Mucosa of gallbladder (tissue), 1 donor: ENCODE results near the gene CCNK. TPM values are rescaled to one million over a fixed set of nuclear protein-coding genes. Genes with fewer than 3 reads are reported as not detected.

Experiments used
- DNase-seq: peaks from one replicate; pipeline ENCODE4 v3.0.0-alpha.2; 2020; ENCODE audit warnings: low spot score
- total RNA-seq: library from RNA; stranded (reverse); gene quantifications from one replicate; pipeline ENCODE4 v1.2.1, GENCODE V29; 2021
- donor health status: DM: no; HTN: no; CAD: no.

CCNK gene
- total RNA-seq, 1 donor from 2014 or later, result 45.5 TPM

GRCh38 chr14:99507860-99508640, 26.8 kb downstream of the CCNK start:
- no peak for DNase-seq

DNA sequence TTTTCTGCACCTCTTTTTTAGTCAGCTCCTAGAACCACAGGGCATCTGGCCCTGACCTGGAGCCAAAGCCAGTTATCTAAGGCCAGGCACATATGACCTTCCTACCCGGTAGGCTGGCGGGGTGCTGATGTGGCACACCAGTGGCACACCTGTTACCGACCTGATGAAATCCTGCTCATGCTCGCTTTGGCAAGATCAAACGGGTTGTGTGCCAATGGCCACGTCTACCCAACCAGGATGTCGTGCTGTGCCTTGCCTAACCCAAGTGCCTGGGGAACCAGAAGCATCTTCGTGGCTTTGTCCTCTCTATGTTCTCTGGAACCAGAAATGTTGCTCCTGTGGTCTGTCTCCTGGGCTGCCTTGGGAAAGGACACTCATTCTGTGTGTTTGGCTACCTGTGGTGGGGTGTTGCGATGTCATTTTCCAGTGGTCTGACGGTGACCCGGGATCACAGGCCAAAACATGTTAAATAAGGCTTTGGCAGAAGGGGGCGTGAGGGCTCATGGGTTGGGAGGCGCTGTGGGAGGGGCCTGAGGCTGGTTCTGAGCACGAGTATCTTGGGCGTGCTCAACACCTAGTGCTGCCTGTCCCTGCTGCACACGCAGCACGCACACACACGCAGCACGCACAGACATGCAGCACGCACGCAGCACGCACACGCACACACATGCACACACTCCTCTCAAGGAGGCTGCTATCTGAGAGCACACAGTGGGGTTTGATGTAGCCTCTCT, 27.9 kb downstream of the CCNK start:
- DNase-seq, result no peak

- no peak for DNase-seq
Measured at GRCh38 chr14:99509871-99510555, 28.8 kb downstream of the CCNK start.

GRCh38 chr14:99510556-99511139, 29.4 kb downstream of the CCNK start:
- no peak for DNase-seq

DNA sequence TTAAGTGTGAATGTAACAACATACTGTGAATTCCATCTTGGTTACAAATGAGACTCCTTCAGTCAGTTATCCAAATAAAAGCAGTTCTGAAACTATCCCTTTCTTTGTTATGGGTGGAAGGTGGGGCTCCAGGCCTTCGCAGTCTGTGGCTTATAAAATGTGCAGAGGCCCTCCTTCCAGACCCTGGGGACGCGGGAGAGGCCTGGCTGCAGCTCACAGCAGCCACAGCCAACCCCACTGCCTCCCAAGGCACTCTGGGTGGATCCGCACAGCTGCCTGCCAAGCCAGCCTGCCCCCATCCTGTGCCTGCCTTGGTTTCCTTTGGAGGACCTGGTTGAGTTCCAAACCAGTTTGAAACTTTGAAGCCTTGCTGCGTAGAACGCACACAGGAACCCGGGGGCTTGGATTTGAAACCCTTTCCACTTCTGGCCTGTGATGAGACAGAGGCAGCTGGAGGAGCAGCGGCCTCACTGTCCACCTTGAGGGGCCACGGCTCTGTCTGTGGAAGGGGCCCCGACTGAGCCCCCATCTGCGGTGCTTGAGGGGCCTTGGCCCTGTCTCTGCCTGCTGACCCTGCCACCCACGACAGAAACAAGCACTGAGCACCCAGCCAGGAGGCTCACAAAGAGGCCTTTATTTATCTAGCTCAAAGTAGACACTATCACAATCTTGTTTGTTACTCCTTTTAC, 30.4 kb downstream of the CCNK start:
- no peak for DNase-seq

DNA sequence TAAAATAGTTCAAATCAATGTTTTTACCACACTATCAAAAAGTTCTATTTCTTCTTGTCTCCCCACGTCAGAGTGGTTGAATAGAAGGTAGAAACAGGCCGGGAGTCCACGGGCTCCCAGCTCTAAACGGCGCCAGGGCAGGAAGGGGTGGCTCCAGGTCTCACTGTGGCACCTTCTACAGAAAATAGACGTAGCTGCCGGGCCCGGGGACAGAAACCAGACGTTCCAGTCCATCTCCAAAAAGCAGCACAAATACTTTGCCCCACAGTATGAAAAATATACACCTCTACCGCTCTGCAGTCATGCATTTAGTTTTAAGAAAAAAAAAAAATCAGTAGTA, 30.9 kb downstream of the CCNK start:
- no peak for DNase-seq

DNA sequence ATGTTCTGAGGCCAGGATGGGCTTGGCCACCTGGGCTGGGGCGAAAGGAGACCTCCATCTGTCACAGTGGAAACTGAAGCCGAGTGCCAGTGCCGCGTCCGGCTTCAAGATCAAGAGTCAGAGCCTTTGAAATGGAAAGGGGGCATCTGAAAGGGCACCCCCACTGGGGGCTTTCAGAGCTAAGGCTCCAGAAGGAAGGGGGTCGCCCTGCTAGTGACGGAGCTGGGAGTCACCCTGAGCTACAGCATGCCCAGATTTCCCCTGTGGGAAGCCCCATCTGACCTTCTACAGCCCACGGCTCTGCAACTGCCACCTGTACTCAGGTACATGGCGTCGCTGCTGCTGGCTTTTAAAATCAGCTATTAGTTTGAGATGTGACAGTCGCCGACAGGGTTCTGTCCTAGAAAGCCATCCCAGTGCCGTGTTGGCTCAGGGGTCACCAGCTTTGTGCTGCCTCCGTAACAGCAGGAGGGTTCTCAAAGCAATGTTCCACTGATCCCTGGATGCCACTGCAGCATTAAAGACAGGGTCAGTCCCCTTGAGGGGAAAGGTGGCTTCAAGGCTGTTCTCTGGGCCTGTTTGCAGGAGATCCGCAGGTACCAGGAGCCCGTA, 31.5 kb downstream of the CCNK start:
- DNase-seq, result no peak

DNA sequence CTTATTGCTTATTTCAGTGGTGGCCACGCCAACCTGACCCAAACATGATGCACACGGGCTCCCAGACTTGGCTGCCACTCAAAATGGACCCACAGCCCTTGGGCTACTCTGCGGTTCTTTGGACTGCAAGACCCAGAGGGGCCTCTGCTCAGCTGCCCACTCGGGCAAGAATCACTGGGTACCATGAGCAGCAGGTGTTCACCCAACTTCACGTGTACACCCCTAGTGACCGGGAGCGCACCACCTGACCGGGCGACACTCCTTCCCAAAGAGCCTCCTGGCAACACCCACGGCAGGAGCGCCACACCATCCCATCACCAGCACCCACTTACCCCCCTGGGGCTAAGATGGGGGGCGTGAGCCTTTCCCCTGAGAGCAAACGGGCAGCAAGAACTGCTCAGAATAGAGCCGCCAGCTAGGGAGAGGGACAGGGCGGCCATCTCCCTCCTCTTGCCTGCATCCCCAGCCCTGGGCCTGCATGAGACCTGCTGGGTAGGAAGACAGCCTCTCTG, 32.0 kb downstream of the CCNK start:
- no peak for DNase-seq

DNA sequence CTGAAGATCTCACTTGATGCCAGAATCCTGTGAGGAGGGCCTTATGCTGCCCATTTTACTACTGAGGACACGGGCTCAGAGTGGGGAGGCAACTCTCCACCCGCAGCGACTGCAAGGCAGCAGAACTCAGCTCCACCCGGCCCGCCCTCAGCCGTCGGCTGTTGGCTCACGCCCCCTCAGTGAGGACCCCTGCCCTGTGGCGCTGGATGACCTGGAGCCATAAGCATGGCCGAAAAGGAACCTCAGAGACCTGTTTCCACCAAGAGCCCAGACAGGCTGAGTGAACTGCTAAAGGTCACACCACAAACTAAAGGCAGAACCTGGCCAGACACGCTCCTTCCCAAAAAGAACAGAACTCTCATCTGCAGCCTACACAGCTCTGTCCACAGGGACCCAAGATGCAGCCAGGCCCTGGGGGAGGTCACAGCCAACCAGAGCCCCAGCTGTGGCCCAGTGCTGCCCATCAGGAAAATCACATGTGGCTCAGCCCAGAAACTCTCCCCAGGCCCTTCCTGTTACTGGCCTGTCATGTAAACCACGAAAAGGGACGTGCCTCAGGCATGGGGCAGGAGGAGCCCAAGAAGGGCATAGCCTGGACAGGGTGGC, 32.8 kb downstream of the CCNK start:
- DNase-seq, result no peak

DNA sequence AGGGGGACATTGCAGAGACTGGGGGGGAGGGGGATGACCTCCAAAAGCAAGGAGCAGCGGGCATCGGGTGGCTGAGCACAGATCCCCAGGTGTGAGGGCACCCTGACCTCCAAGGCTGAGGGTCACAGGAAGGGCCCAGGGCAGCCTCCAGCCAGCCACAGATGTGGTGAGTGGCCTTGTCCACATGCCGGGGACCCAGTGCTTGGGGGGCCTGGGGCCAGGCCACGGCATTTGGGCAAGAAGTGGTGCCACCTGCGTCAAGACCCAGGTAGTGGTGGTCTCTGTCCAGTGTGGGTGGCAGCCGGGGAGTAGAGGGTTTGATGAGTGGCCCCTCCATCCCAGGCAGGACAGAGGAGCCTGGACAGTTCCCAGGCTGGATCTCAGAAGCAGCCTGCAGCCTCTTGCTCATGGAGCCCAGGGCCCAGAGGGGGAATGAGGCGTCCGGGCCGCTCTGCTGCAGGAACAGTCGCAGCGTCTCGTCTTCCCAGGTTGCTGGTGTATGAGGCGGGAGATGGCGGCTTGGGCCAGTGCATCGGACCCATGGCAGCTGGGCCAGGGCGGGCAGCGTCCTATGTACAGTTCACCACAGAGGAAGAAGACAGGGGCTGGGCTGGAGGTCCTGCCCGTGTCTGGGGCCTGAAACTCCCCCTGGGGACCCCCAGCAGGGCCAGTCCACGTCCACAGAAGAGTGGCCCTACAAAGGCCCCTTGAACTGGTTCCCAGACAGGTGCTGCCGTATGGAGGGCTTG, 33.5 kb downstream of the CCNK start:
- no peak for DNase-seq

DNA sequence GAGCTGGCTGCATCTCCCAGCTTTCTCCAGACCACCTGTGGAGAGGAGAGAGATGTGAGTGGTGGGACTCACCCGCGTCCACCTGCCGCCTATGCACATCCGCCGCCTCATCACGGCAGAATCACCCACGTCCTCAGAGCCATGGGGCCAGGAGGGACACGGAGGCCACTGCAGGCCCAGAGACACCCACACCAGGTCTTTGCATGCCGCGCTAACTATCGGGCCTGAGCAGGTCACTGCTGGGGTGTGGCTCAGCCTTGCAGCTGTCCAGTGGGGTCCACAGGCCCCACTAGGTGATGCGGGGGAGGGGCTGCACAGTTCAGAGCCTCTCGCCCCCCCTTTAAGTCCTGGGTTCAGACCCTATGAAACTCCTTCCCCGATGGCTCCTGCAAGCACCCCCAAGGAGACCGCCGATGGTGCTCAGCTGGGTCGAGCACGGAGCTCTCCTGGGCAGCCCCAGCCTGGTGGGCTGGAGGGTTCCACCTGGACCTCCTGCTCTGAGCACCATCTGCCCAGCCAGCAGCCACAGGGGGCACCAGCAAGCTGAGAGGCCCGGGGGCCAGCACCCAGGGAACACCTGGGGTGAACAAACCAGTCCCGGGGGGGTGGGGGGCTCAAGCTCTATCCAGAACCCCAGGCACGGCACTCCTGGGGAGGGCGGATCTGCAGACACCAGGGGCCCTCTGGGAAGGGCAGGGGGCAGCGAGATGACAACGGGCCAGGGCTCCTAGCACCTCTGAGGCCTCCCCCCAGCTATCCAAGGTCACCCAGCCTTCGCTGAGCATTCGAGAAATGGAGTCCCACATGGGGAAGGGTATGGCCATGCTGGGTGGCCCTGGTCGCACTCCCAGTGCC, 34.3 kb downstream of the CCNK start:
- no peak for DNase-seq

GRCh38 chr14:99516156-99516870, 35.1 kb downstream of the CCNK start:
- DNase-seq, result no peak

DNA sequence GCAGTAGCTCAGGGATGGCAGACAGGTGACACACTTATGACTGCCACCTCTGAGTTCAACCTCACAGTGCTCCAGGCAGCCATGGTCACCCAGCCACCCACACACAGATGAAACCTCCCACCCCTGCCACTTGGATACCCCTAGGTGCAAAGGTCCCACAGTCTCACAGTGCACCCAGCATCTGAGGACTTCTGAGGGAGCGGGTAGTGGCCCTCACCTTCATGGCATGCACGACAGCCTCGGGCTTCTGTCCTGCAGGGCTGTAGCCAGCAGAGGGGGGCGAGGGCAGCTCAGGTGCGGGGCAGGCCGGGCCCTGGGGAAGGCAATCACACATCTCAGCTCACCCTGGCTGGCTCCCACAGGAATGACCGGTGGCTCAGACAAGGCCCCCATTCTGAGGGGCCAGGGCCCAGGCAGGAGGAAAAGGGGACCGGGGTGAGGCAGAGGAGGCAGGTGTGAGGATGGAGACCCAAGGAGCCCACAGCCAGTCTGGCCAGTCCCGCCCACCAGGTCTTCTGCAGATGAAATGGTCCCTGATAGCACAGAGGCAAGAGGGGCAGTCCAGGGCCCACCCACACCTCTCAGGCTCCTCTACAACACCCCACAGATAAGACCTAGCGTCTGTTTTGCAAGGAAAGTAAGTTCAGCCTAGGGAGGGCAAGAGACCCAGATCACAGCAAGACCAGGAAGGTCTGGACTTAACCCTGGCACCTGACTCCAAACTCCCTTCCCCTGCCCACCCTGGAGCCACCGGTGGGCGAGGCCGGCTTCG, 35.8 kb downstream of the CCNK start:
- DNase-seq, result no peak

DNA sequence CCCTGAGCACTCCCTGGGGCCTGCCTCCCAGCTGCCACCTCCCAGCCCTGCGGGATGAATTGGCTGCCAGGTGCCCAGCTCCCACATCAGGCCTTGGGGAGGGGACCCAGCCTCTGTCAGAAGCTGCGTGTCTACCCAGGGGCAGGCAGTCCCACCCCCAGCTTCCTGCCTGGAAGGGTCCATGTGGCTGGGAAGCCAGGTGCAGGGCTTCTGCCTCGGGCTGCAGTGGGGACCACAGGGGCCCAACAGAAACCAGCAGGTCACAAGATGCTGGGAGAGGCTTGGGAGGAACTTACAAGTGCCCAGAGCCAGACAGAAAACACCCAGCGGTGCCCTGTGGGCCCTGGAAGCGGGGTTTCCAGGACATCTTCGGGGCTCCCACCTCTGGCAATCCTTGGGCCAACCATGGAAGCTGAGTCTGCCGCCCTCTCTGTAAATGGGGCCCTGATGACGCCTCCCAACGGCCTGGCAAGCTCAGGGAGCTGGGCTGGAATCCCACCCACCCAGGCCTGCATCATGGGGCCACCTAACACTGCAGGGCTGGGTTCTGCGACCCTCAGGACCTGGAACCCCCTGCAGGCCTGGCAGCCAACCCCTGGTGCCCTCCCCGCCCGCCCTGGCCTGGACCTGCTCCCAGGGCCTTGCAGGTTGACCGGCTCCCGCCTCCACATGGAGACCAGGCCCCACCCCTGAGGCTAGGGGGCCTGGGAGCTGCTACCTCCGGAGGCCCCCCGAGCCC, 36.6 kb downstream of the CCNK start:
- DNase-seq, result no peak

GRCh38 chr14:99518441-99519346, 37.5 kb downstream of the CCNK start:
- DNase-seq, result peak; percentile 75

DNA sequence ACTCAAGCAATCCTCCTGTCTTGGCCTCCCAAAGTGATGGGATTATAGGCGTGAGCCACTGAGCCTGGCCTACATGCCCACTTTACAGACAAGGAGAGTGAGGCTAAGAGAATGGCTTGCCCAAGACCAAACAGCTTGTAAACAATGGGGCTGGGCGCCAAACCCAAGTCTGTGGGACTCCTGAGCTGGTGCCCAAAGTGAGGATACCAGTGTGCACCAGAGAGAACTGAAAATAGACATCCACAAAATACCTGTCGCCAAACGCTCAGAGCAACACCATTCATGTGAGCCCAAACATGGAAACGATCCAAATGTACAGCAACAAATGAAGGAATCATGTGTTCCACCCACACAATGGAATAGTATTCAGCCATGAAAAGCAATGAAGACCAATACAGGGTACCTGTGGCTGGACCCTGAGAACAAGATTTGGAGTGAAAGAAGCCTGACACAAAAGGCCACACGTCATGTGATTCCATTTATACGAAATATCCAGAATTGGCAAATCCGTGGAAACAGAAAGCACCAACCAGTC, 38.2 kb downstream of the CCNK start:
- no peak for DNase-seq
